ENCODE measurements around the gene JARID2. TPM values are rescaled to one million over a fixed set of nuclear protein-coding genes. Genes with fewer than 3 reads are reported as not detected.

Gene JARID2
- polyA plus RNA-seq, 1 of the 3 experiments (the other 2 are of a cell fraction) = 3.4 TPM

DNA sequence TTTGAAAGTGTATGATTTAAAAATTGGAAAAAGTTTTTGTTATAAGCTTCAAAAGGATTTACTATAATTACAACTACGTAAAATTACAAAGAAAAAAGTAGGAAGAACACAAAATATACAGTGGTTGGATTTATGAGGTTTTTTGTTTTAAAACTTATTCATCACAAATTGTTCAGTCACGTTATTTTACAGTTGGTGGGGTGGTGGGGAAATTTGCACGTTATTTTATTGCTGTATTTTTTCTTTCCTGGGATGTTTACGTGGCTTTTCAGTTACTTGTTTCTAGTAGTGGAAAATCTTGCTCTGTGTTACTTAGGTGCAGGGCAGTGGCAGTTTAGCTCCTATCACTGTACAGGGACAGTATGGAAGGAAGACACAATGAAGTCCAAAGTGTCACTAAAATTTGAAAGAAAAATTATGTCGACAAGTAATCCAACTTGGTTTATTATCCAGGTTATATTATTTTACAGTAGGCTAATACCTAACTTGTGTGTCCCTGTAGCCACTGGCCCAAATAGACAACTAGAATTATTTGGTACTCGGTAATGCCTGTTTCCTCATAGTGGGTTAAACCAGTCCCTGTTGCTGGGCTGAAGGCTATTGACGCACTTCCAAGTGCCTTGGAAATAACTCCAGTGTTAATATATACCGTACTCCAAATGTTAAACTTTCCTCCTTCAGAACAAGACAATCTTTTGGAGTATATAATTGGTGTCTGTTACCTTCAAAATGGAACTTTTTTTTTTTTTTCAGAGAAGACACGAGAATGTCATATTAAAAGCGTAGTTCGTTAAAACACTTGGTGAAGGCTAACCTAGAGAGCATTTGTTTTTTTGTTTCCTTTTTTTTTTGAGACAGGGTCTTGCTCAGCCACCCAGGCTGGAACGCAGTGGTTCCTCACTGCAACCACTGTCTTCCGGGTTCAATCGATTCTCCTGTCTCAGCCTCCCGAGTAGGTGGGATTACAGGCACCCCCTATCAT is 4.6 kb downstream of the JARID2 start:
- 0 out of 2 replicates have a peak, but pooled peaks cover 4% of the 10 kb centered on the region for H3K9me3 ChIP-seq
- H3K27ac ChIP-seq (ENCODE audit: low read depth in 2 of 2, low read length in 1 of 2) = peak overlapping the region in 1 of 2 experiments; percentile 79; a peak in 1 of 4 replicates
- no peaks in the 10 kb centered on the region; the same call in 1 of the 2 replicates for H4K20me1 ChIP-seq (ENCODE audit: insufficient read depth)
- ChIA-PET POLR2A (no interaction called here), CTCF (interaction anchor here (0.6 to 1.9 kb wide), 5 partner anchors 10 to 140 kb away, joined by 3 to 9 read pairs (median 4); no protein-coding TSS in a partner anchor)
- H3K27me3 ChIP-seq (ENCODE audit: insufficient read depth) = no peaks in the 10 kb centered on the region
- H3K4me1 ChIP-seq (ENCODE audit: control insufficient read depth in 1 of 2, insufficient read depth in 2 of 2, low read depth in 1 of 2, low read length in 1 of 2) = peaks cover 4 to 6% of the 10 kb centered on the region in 2 experiments; a peak in 1 of 4 replicates
- H2AFZ ChIP-seq (ENCODE audit: low read depth) = no peak overlapping the region
- DNase-seq = no peak
- H3K79me2 ChIP-seq (ENCODE audit: insufficient read depth) = peaks cover 69% of the 10 kb centered on the region
- peaks cover 4% of the 10 kb centered on the region for H3F3A ChIP-seq (replicated peaks; ENCODE audit: insufficient read depth)
- no peaks in the 10 kb centered on the region for H3K36me3 ChIP-seq (replicated peaks in 1 of 2; ENCODE audit: control insufficient read depth in 1 of 2, insufficient read depth in 2 of 2, low read length in 1 of 2)
- H3K9me2 ChIP-seq = no peaks in the 10 kb centered on the region
- 94% methylated on average over 15 of the region's 15 CpGs for whole genome bisulfite sequencing (ENCODE audit: low lambda C conversion rate)
- TF ChIP-seq, protein P1, sequence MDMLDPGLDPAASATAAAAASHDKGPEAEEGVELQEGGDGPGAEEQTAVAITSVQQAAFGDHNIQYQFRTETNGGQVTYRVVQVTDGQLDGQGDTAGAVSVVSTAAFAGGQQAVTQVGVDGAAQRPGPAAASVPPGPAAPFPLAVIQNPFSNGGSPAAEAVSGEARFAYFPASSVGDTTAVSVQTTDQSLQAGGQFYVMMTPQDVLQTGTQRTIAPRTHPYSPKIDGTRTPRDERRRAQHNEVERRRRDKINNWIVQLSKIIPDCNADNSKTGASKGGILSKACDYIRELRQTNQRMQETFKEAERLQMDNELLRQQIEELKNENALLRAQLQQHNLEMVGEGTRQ (IDR thresholded peaks at IDR 0.05; ENCODE audit: borderline replicate concordance, low read depth, low read length) = no peak
- H3K4me2 ChIP-seq = no peak overlapping the region
- no peak overlapping the region for H3K4me3 ChIP-seq (ENCODE audit: low read depth in 2 of 2, low read length in 1 of 2)
- no peak overlapping the region for H3K9ac ChIP-seq

DNA sequence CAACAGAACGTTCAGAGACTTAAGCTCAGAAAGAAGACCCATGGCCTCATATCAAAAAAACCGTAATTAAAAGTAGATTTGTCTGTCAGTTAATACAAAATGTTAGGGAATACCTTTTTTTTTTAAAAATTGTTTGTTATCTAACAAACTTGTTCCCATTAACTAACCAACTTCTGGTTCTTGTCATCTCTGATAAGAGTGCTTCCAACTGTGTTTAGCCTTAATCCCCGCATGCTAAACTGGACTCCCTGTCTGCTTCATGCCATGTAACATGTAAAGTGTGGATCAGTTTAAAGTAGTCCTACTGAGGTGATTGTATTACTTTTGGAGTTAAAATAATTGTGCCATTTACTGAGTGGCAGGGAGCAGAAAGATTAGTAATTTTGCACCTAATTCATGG is 6.3 kb downstream of the JARID2 start:
- 0 out of 2 replicates have a peak, but pooled peaks cover 4% of the 10 kb centered on the region for H3K9me3 ChIP-seq
- H3K9ac ChIP-seq = no peak overlapping the region
- CTCF ChIA-PET = interaction anchor here (2.1 kb wide), 1 partner anchor 138 kb away, joined by 8 read pairs; no protein-coding TSS in a partner anchor
- no peak overlapping the region for H3K4me2 ChIP-seq
- H3K27ac ChIP-seq (ENCODE audit: low read depth in 2 of 2, low read length in 1 of 2) = no peak overlapping the region
- H3F3A ChIP-seq (replicated peaks; ENCODE audit: insufficient read depth) = peaks cover 4% of the 10 kb centered on the region
- POLR2A ChIA-PET = no interaction called here
- H3K27me3 ChIP-seq (ENCODE audit: insufficient read depth) = no peaks in the 10 kb centered on the region
- no peaks in the 10 kb centered on the region for H3K36me3 ChIP-seq (replicated peaks in 1 of 2; ENCODE audit: control insufficient read depth in 1 of 2, insufficient read depth in 2 of 2, low read length in 1 of 2)
- peaks cover 67% of the 10 kb centered on the region for H3K79me2 ChIP-seq (ENCODE audit: insufficient read depth)
- no peak overlapping the region for H2AFZ ChIP-seq (ENCODE audit: low read depth)
- peaks cover 4 to 15% of the 10 kb centered on the region in 2 experiments; a peak in 2 of 4 replicates for H3K4me1 ChIP-seq (ENCODE audit: control insufficient read depth in 1 of 2, insufficient read depth in 2 of 2, low read depth in 1 of 2, low read length in 1 of 2)
- DNase-seq = no peak
- WGBS (ENCODE audit: low lambda C conversion rate) = 89% methylated on average over 3 of the region's 3 CpGs
- H4K20me1 ChIP-seq (ENCODE audit: insufficient read depth) = peaks cover 9% of the 10 kb centered on the region
- no peak overlapping the region for H3K4me3 ChIP-seq (ENCODE audit: low read depth in 2 of 2, low read length in 1 of 2)
- TF ChIP-seq RXRA (IDR thresholded peaks at IDR 0.05; ENCODE audit: borderline replicate concordance, low read depth) (no peak), GATA2 (CRISPR knock-in tag; IDR thresholded peaks at IDR 0.05) (no peak), FOSL2 (IDR thresholded peaks at IDR 0.05; ENCODE audit: borderline replicate concordance, low read depth) (no peak), GABPA (IDR thresholded peaks at IDR 0.05; ENCODE audit: low read depth) (no peak)
- TF ChIP-seq, protein P2, sequence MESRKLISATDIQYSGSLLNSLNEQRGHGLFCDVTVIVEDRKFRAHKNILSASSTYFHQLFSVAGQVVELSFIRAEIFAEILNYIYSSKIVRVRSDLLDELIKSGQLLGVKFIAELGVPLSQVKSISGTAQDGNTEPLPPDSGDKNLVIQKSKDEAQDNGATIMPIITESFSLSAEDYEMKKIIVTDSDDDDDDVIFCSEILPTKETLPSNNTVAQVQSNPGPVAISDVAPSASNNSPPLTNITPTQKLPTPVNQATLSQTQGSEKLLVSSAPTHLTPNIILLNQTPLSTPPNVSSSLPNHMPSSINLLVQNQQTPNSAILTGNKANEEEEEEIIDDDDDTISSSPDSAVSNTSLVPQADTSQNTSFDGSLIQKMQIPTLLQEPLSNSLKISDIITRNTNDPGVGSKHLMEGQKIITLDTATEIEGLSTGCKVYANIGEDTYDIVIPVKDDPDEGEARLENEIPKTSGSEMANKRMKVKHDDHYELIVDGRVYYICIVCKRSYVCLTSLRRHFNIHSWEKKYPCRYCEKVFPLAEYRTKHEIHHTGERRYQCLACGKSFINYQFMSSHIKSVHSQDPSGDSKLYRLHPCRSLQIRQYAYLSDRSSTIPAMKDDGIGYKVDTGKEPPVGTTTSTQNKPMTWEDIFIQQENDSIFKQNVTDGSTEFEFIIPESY (IDR thresholded peaks at IDR 0.05; ENCODE audit: borderline replicate concordance, low read depth) = no peak
- H3K9me2 ChIP-seq = no peaks in the 10 kb centered on the region

All from SK-N-SH (cell line).